NOMO-1 treated with dmso at 0.1 percent for 144 hours (cell line): ENCODE results near the gene POLE2.
"Not testable (repeated sequence)": the region's sequence is repeated elsewhere in the genome, so short reads cannot be mapped to it uniquely, and the experiment has no call there.

Source experiments
- DNase-seq: peaks from one replicate; lab custom pipeline; 2025; ENCODE audit not compliant: unreplicated experiment; lab: John Stamatoyannopoulos, UW

POLE2 gene

GRCh38 chr14:49687942-49688700 lies at the start of gene POLE2:
TSS of gene POLE2 (minus strand) at chr14:49688214. CDS start at chr14:49688203, 11 bp downstream.
- peak; percentile 66 for DNase-seq

GRCh38 chr14:49735669-49736068 lies 47.7 kb upstream of the POLE2 start:
- DNase-seq, result not testable (repeated sequence)

DNA sequence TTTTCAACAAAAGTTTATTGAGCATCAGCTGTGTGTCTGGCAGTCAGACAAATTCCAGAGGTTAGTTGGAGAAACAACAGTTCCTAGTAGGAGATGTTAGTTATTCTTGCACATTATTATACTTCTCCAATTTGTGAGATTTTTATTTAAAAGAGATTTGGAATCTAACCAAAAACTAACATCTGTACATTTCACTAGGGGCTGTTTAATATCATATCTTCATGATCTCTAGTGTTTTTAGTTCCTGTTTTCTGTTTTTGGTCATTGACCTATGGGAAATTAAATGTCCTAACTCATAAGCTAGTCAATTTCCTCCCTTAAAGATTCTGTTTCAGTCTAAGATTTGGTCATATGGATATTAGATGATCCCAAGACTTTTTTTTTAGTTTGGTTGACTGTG lies 45.8 kb upstream of the POLE2 start:
- DNase-seq, result no peak

DNA sequence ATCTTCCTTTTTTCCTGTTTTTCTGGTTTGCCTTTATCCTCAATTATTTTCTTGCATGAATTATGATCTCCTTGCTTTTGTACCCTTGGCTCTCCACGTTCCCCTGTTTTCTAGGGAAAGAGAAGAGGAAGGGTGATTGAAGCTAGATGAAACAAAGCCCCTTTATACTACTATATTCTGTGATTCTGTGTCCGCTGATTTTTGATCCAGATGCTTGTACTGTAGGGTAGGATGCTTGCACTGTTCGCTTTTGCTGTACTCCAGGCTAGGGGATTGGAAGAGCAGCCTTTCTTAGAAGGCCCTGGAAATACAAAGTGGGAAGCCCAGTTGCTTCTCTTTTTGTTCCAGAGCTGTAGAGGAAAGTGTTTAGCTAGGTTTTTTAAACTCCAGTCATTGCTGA lies 44.9 kb upstream of the POLE2 start:
- DNase-seq, result no peak

GRCh38 chr14:49727171-49727570 lies 39.2 kb upstream of the POLE2 start:
- no peak for DNase-seq

GRCh38 chr14:49721733-49722435 lies 33.9 kb upstream of the POLE2 start:
- not testable (repeated sequence) for DNase-seq

GRCh38 chr14:49720744-49721143 lies 32.7 kb upstream of the POLE2 start:
- no peak for DNase-seq

- not testable (repeated sequence) for DNase-seq
These were observed 23.0 kb upstream of the POLE2 start for GRCh38 chr14:49710993-49711392.

DNA sequence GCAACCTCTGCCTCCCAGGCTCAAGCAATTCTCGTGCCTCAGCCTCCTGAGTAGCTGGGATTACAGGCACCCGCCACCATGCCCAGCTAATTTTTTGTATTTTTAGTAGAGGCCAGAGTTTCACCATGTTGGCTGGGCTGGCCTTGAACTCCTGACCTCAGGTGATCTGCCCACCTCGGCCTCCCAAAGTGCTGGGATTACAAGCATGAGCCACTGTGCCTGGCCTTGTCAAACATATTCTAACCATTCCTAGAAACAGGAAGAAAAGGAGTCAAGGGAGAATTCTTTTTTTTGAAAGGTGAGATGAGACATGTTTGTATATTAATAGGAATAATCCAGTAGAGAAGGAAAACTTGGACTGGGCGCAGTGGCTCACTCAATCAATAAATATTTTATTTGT lies 16.5 kb upstream of the POLE2 start:
- not testable (repeated sequence) for DNase-seq

GRCh38 chr14:49703965-49704364 lies 16.0 kb upstream of the POLE2 start:
- no peak for DNase-seq

- no peak for DNase-seq
These were observed 14.7 kb upstream of the POLE2 start for GRCh38 chr14:49702725-49703124.

DNA sequence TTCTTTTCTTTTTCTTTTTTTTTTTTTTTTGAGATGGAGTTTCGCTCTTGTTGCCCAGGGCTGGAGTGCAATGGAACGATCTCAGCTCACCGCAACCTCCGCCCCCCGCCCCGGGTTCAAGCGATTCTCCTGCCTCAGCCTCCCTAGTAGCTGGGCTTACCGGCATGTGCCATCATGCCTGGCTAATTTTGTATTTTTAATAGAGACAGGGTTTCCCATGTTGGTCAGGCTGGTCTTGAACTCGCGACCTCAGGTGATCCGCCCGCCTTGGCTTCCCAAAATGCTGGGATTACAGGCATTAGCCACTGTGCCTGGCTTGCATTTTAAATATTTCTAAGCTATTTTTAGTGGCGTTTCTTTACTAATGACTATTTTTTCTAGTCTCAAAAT lies 5.7 kb upstream of the POLE2 start:
- DNase-seq, result not testable (repeated sequence)

DNA sequence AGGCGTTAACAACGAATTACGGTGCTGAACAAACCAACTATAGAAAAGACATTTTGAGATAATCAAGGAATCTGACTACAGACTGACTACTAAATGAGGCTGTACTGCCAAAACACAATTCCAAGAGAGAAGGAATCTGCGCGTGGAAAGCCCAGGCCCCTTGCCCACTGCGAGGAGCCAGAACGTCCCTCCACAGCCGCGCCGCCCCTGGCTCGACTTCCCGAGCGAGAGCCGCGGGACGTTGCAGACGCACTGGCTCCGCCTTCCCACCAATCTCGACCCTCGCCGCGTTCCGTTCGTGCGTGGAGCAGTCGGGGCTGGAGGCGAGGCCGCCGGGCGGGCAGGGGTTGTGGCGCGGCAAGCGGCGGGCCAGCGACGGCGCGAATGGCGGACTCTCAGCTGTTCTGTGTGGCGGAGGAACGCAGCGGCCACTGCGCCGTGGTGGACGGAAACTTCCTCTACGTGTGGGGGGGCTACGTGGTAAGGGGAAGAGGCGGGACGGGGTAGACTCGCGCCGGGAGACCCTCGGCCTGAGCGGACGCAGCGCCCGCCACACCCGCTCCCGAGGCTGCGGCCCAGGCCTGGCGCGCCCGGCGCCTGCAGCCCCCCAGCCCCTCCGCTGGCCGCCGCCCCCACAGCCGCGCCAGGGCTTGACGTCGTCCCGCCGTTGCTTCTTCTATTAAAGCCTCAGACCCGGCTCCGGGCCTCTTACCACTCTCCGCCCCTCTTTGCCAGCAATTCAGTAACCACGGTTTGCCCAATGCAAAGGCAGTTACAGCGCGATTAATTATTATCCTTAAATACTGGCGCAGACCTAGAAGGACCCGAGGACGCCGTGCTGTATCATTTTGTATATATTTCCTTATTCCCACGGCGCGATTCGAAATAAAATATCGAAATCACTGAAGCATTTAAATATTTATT lies 5.1 kb upstream of the POLE2 start, which contains the start of gene KLHDC1:
KLHDC1 (plus strand) TSS at position 310 of the 924 bp plus-strand sequence; CDS start at position 385, 75 bp downstream.
- peak; percentile 70 for DNase-seq

DNA sequence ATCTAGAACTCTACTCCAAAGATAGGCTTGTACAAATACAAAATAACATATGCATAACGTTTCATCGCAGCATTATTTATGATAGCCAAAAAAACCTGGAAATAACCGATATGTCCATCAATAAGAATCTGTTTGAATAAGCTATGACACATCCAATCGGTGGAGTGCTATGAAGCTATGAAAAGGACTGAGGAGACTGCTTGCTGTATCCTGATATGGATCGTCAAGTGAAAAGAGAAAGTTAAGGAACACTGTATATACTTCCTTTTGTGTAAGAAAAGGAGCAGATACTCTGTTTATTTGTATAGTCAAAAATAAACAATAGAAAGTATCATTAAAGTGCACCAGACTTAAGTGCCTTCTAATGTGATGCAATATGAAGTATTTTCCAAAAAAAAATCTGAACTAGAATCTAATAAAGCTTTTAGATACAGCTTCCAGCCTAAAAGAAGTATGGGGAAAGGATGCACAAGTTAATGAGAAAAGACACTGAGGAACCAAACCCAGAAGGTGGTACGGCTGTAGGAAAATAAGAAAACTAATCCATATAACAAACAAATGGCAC lies 4.3 kb upstream of the POLE2 start:
- DNase-seq, result no peak

- DNase-seq, result no peak
These were observed 3.0 kb upstream of the POLE2 start for GRCh38 chr14:49691031-49691430.

DNA sequence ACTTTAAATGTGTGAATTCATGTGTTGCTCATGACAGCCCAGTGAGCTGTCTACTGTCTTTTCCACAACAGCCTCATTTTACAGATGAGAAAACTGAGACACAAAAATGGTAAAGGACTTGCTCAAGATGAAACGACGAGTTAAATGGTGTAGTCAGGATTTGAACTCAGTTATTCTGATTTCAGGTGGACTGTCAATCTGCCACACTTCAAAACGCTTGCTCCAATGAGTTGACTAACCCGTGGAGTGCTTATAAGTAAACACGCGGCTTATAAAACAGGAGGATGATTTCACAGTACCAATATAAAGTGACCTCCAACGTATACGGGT lies 652 bp upstream of the POLE2 start:
- DNase-seq, result no peak

DNA sequence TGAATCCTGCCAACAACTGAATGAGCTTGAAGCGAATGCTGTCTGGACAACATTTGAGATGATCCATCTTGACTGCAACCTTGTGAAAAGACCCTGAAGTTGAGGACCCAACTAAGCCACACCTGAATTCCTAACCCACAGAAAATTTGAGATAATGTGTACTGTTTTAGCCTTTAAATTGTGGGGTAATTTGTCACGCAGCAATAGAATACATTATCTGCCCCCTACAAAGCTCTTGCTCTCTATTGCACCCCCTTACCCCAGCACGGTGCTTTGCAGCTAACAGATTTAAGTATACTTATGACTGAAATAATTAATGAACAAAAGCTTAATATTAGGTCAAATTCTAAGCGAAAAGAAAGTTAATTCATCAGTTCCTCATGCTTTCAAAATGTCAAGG lies 1.6 kb downstream of the POLE2 start:
- no peak for DNase-seq

DNA sequence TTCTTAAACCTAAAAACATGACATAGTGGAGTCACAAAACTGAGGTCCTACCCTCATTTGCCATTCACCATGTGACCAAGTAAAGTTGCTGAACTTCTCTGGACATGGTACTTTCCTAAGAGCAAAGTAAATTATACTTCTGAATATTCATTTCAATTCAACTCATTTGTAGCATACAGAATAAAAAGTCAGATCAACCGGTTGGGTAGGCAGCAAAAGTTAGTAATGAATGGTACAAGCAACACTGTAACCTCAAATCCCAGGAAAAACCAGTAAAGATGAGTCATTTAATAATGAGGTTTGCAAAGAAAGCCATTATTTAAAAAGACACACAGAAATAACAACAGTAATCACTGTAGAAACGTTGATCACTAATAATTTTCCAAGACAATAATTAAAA lies 8.7 kb downstream of the POLE2 start:
- DNase-seq, result no peak

GRCh38 chr14:49677643-49678042 lies 10.4 kb downstream of the POLE2 start:
- DNase-seq, result no peak

GRCh38 chr14:49673586-49673985 lies 14.4 kb downstream of the POLE2 start:
- DNase-seq, result no peak

- no peak for DNase-seq
These were observed 17.5 kb downstream of the POLE2 start for GRCh38 chr14:49670475-49670874.
